Panc1 (cell line): ENCODE results near the gene EVX2. TPM values are rescaled to one million over a fixed set of nuclear protein-coding genes. Genes with fewer than 3 reads are reported as not detected.

Source experiments
- ATAC-seq: fragments of 200-7000 bp; cut with Tn5 transposase; 2 replicates; pipeline ENCODE4 v1.9.1; 2020; ENCODE audit warnings: mild to moderate bottlenecking, moderate library complexity
- BruUV-seq: library from RNA; stranded (reverse); fragments of 400-500 nt; replicated peaks from 2 replicates; lab custom pipeline; 2021; lab: Mats Ljungman, UMichigan
- CTCF ChIA-PET: fragments of 300-600 bp; sonication (Branson Sonifier 250); formaldehyde crosslinking; loops from one replicate; lab custom pipeline; 2022; ENCODE audit warnings: antibody characterized with exemption; lab: Charles Lee
- POLR2A ChIA-PET: fragments of 300-600 bp; sonication (Branson Sonifier 250); formaldehyde crosslinking; loops from one replicate; lab custom pipeline; 2022; ENCODE audit warnings: antibody characterized with exemption; lab: Charles Lee
- DNase-seq: peaks from one replicate; pipeline ENCODE4 v3.0.0-alpha.2; 2010; ENCODE audit warnings: low read depth, low spot score
- H3K27ac ChIP-seq: 2 replicates; pipeline ENCODE4 v1.5.1; 2011; ENCODE audit warnings: mild to moderate bottlenecking, low read length, inconsistent platforms
- H3K27me3 ChIP-seq: fragments of 200-500 bp; sonication (Bioruptor generic); 2 replicates; pipeline ENCODE4 v1.6.0; 2014; ENCODE audit warnings: low read length, inconsistent platforms; ENCODE audit not compliant: control insufficient read depth, insufficient read depth
- H3K36me3 ChIP-seq: fragments of 200-500 bp; sonication (Bioruptor generic); 2 replicates; pipeline ENCODE4 v1.5.1; 2014; ENCODE audit warnings: inconsistent platforms, mild to moderate bottlenecking, low read length, moderate library complexity; ENCODE audit not compliant: control insufficient read depth, insufficient read depth
- H3K4me1 ChIP-seq: 2 replicates; pipeline ENCODE4 v1.5.1; 2011; ENCODE audit warnings: inconsistent platforms, mild to moderate bottlenecking, low read length, moderate library complexity; ENCODE audit not compliant: control insufficient read depth, insufficient read depth
- H3K4me3 ChIP-seq, 2 experiments: 2 replicates each; pipeline ENCODE4 v1.5.1; 2011 to 2012; ENCODE audit warnings: low read depth in 2 of 2, low read length in 2 of 2, mild to moderate bottlenecking in 2 of 2, inconsistent platforms in 1 of 2, moderate library complexity in 1 of 2
- H3K9me3 ChIP-seq: fragments of 200-500 bp; sonication (Bioruptor generic); 2 replicates; pipeline ENCODE4 v1.5.1; 2014; ENCODE audit warnings: low read depth, mild to moderate bottlenecking, inconsistent platforms, low read length, moderate library complexity; ENCODE audit not compliant: control insufficient read depth, insufficient read depth
- CTCF ChIP-seq: fragments of 450-650 bp; IDR thresholded peaks from 2 replicates; pipeline ENCODE4 v1.5.1; 2017; ENCODE audit warnings: mild to moderate bottlenecking
- POLR2AphosphoS5 ChIP-seq: IDR thresholded peaks from 2 replicates; pipeline ENCODE4 v1.6.1; 2012; ENCODE audit warnings: mild to moderate bottlenecking, low read depth, low read length, moderate library complexity
- REST ChIP-seq, 2 experiments: IDR thresholded peaks; 2 replicates each; pipeline ENCODE4 v1.6.1; 2011 to 2012; ENCODE audit warnings: low read depth in 2 of 2, control low read depth in 1 of 2, low read length in 1 of 2, mild to moderate bottlenecking in 1 of 2, moderate library complexity in 1 of 2; ENCODE audit not compliant: insufficient read depth in 1 of 2
- SIN3A ChIP-seq: IDR thresholded peaks from 2 replicates; pipeline ENCODE4 v1.6.1; 2012; ENCODE audit warnings: low read depth, mild to moderate bottlenecking, low read length, moderate library complexity, borderline replicate concordance; ENCODE audit not compliant: insufficient read depth
- TCF7L2 ChIP-seq: IDR thresholded peaks from 2 replicates; pipeline ENCODE4 v1.6.1; 2011; ENCODE audit warnings: mild to moderate bottlenecking, low read depth, low read length, inconsistent platforms
- in situ Hi-C: cut with HindIII; loops from 2 replicates; pipeline ENCODE4 v1.10.0; 2016; ENCODE audit warnings: low sequenced_read_pairs, low pct_unique_long_range_greater_than_20kb
- intact Hi-C: fragments of 100-400 bp; cut with micrococcal nuclease; formaldehyde crosslinking; loops from one replicate; pipeline ENCODE4 v1.10.0; 2022; ENCODE audit not compliant: unreplicated experiment
- total RNA-seq: library from RNA; stranded (reverse); gene quantifications from one replicate; pipeline ENCODE4 v1.2.1, GENCODE V29; 2021; ENCODE audit not compliant: unreplicated experiment

Gene EVX2
- total RNA-seq, 1 experiment from 2014 or later, result not detected

GRCh38 chr2:176109946-176110345, 26.2 kb upstream of the EVX2 start:
- no peak for TF ChIP-seq SIN3A
- TF ChIP-seq TCF7L2, result no peak
- TF ChIP-seq REST (IDR thresholded peaks at IDR 0.05; ENCODE audit: insufficient read depth in 1 of 2, low read depth in 2 of 2, low read length in 1 of 2), result no peak
- no peak for TF ChIP-seq CTCF
- TF ChIP-seq POLR2AphosphoS5, result no peak
- DNase-seq, result no peak
- no TSS peak for BruUV-seq
- in situ Hi-C loops, result no loop called here
- ATAC-seq, result no peak
- H3K36me3 ChIP-seq, result no peaks in the 10 kb centered on the region
- H3K27ac ChIP-seq, result no peak overlapping the region
- 0 out of 2 replicates have a peak, but pooled peaks cover 5% of the 10 kb centered on the region for H3K27me3 ChIP-seq
- H3K4me1 ChIP-seq, result 0 out of 2 replicates have a peak, but pooled peaks cover 3% of the 10 kb centered on the region
- intact Hi-C loops, result no loop called here
- no peaks in the 10 kb centered on the region for H3K9me3 ChIP-seq
- H3K4me3 ChIP-seq, result no peak overlapping the region
- ChIA-PET POLR2A (no interaction called here), CTCF (interaction anchor here (0.6 kb wide), 1 partner anchor 791 kb away, joined by 3 read pairs; no protein-coding TSS in a partner anchor)

- TF ChIP-seq REST (IDR thresholded peaks at IDR 0.05; ENCODE audit: insufficient read depth in 1 of 2, low read depth in 2 of 2, low read length in 1 of 2) (no peak), POLR2AphosphoS5 (no peak), SIN3A (no peak), CTCF (no peak), TCF7L2 (no peak)
- H3K4me3 ChIP-seq, result no peak overlapping the region
- H3K4me1 ChIP-seq, result peaks cover 4% of the 10 kb centered on the region; the same call in 1 of the 2 replicates
- H3K9me3 ChIP-seq, result no peaks in the 10 kb centered on the region
- no peak for ATAC-seq
- intact Hi-C loops, result no loop called here
- H3K36me3 ChIP-seq, result no peaks in the 10 kb centered on the region
- no peak for DNase-seq
- 0 out of 2 replicates have a peak, but pooled peaks cover 5% of the 10 kb centered on the region for H3K27me3 ChIP-seq
- no peak overlapping the region for H3K27ac ChIP-seq
- in situ Hi-C loops, result no loop called here
- POLR2A ChIA-PET, result no interaction called here
- no TSS peak for BruUV-seq
- CTCF ChIA-PET, result interaction anchor here (0.6 kb wide), 1 partner anchor 790 kb away, joined by 3 read pairs; no protein-coding TSS in a partner anchor
Observed at GRCh38 chr2:176109192-176109901, 25.6 kb upstream of the EVX2 start.
